H1 (cell line): Measurements from ENCODE around the gene NOP16. TPM values are rescaled to one million over a fixed set of nuclear protein-coding genes. Genes with fewer than 3 reads are reported as not detected.

Experiments used
- CTCF ChIA-PET: fragments of 300-600 bp; sonication (Branson Sonifier 250); formaldehyde crosslinking; loops from one replicate; lab custom pipeline; 2021; ENCODE audit not compliant: partially characterized antibody; lab: Charles Lee
- POLR2A ChIA-PET: fragments of 300-600 bp; sonication (Branson Sonifier 250); formaldehyde crosslinking; loops from one replicate; lab custom pipeline; 2021; ENCODE audit warnings: inconsistent platforms; ENCODE audit not compliant: partially characterized antibody; lab: Charles Lee
- DNase-seq, 2 experiments: peaks; one replicate each; pipeline versions ENCODE4 v3.0.0 to v3.0.0-alpha.2; 2010 to 2022; ENCODE audit warnings: low spot score in 2 of 2, low read depth in 1 of 2, mixed read lengths in 1 of 2
- FAIRE-seq: peaks from 2 replicates; lab custom pipeline; 2011; peaks lifted over from hg19 to GRCh38; lab: Jason Lieb, UNC
- H2AFZ ChIP-seq: 2 replicates; pipeline ENCODE4 v1.8.1; 2012; ENCODE audit warnings: low read length, inconsistent platforms
- H2AK5ac ChIP-seq: 2 replicates; pipeline ENCODE4 v1.6.1; 2013; ENCODE audit warnings: low read depth, low read length
- H2BK120ac ChIP-seq: replicated peaks from 2 replicates; pipeline ENCODE3; 2013; ENCODE audit warnings: low read depth, low read length, inconsistent platforms
- H2BK12ac ChIP-seq: 2 replicates; pipeline ENCODE4 v1.6.1; 2013; ENCODE audit warnings: low read depth, low read length
- H2BK15ac ChIP-seq: 2 replicates; pipeline ENCODE4 v1.6.1; 2013; ENCODE audit warnings: low read length
- H2BK20ac ChIP-seq: 2 replicates; pipeline ENCODE4 v1.6.1; 2013; ENCODE audit warnings: low read length
- H2BK5ac ChIP-seq: 2 replicates; pipeline ENCODE4 v1.6.1; 2013; ENCODE audit warnings: low read depth, low read length
- H3K14ac ChIP-seq: 2 replicates; pipeline ENCODE4 v1.6.1; 2013; ENCODE audit warnings: inconsistent platforms; ENCODE audit not compliant: insufficient read length
- H3K18ac ChIP-seq: 2 replicates; pipeline ENCODE4 v1.6.1; 2013; ENCODE audit warnings: low read length; ENCODE audit errors: extremely low read depth
- H3K23ac ChIP-seq: 2 replicates; pipeline ENCODE4 v1.6.1; 2013; ENCODE audit warnings: inconsistent platforms; ENCODE audit not compliant: insufficient read length
- H3K23me2 ChIP-seq: 2 replicates; pipeline ENCODE4 v1.6.1; 2013; ENCODE audit warnings: low read depth, low read length
- H3K27ac ChIP-seq: 2 replicates; pipeline ENCODE4 v1.6.1; 2011; ENCODE audit warnings: low read depth, low read length, inconsistent platforms
- H3K27me3 ChIP-seq, 4 experiments: replicated peaks in 1 of 4; 1 replicate in 1 of 4; 2 replicates in 3 of 4; pipeline versions ENCODE4 v1.6.1 to v1.8.1; 2011 to 2013; ENCODE audit warnings: low read length in 3 of 4, mild to moderate bottlenecking in 3 of 4, inconsistent platforms in 2 of 4, mixed read lengths in 2 of 4, moderate library complexity in 1 of 4; ENCODE audit not compliant: control insufficient read depth in 3 of 4, insufficient read depth in 3 of 4; ENCODE audit errors: extremely low read depth in 1 of 4
- H3K36me3 ChIP-seq, 4 experiments: 2 replicates each; pipeline versions ENCODE4 v1.6.1 to v1.8.1; 2011 to 2013; ENCODE audit warnings: mild to moderate bottlenecking in 4 of 4, low read length in 3 of 4, moderate library complexity in 2 of 4, control low read depth in 1 of 4, inconsistent platforms in 1 of 4; ENCODE audit not compliant: insufficient read depth in 4 of 4, control insufficient read depth in 2 of 4
- H3K4ac ChIP-seq: replicated peaks from 2 replicates; pipeline ENCODE3; 2013; ENCODE audit warnings: low read length, low read depth, mixed read lengths, inconsistent platforms; ENCODE audit not compliant: insufficient read length
- H3K4me1 ChIP-seq, 4 experiments: replicated peaks in 1 of 4; 1 replicate in 1 of 4; 2 replicates in 3 of 4; pipeline versions ENCODE4 v1.6.1 to v1.8.1; 2011 to 2013; ENCODE audit warnings: low read length in 3 of 4, inconsistent platforms in 2 of 4, mixed read lengths in 1 of 4; ENCODE audit not compliant: insufficient read depth in 4 of 4, control insufficient read depth in 3 of 4
- H3K4me2 ChIP-seq, 2 experiments: 2 replicates each; pipeline versions ENCODE4 v1.6.1 to v1.8.1; 2011 to 2013; ENCODE audit warnings: low read depth in 2 of 2, low read length in 2 of 2, control low read depth in 1 of 2, inconsistent platforms in 1 of 2, mild to moderate bottlenecking in 1 of 2; ENCODE audit not compliant: insufficient read depth in 1 of 2
- H3K4me3 ChIP-seq, 4 experiments: fragments of 200-600, 300-600 bp in 1 of 4; sonication (generic), shearing (Covaris generic), sonication (Bioruptor Twin) in 1 of 4; 2 replicates each; pipeline versions ENCODE4 v1.5.1 to v1.8.1; 2011 to 2016; ENCODE audit warnings: low read length in 4 of 4, low read depth in 3 of 4, control low read depth in 2 of 4, inconsistent platforms in 2 of 4, mild to moderate bottlenecking in 2 of 4, mixed read lengths in 1 of 4, moderate library complexity in 1 of 4; ENCODE audit not compliant: insufficient read depth in 2 of 4; ENCODE audit errors: extremely low read depth in 1 of 4
- H3K56ac ChIP-seq: replicated peaks from 2 replicates; pipeline ENCODE3; 2013; ENCODE audit warnings: low read depth, mild to moderate bottlenecking, mixed read lengths, low read length, inconsistent platforms; ENCODE audit not compliant: insufficient read length
- H3K79me1 ChIP-seq: 2 replicates; pipeline ENCODE4 v1.6.1; 2013; ENCODE audit warnings: low read depth, low read length, control low read depth
- H3K79me2 ChIP-seq, 2 experiments: 2 replicates each; pipeline versions ENCODE4 v1.6.1 to v1.8.1; 2012 to 2013; ENCODE audit warnings: low read length in 2 of 2, mild to moderate bottlenecking in 2 of 2, inconsistent platforms in 1 of 2; ENCODE audit not compliant: insufficient read depth in 2 of 2, control insufficient read depth in 1 of 2
- H3K9ac ChIP-seq, 4 experiments: replicated peaks in 1 of 4; 1 replicate in 1 of 4; 2 replicates in 3 of 4; pipeline versions ENCODE4 v1.6.1 to v1.8.1; 2011 to 2013; ENCODE audit warnings: low read depth in 3 of 4, low read length in 3 of 4, control low read depth in 2 of 4, mild to moderate bottlenecking in 2 of 4, moderate library complexity in 2 of 4, inconsistent platforms in 1 of 4; ENCODE audit errors: extremely low read depth in 1 of 4
- H3K9me3 ChIP-seq, 2 experiments: 2 replicates each; pipeline versions ENCODE4 v1.6.1 to v1.8.1; 2012 to 2013; ENCODE audit warnings: mild to moderate bottlenecking in 2 of 2, moderate library complexity in 2 of 2, control low read depth in 1 of 2, inconsistent platforms in 1 of 2, low read depth in 1 of 2, low read length in 1 of 2, mixed read lengths in 1 of 2; ENCODE audit not compliant: insufficient read depth in 2 of 2
- H4K20me1 ChIP-seq, 2 experiments: replicated peaks in 1 of 2; 2 replicates each; pipeline versions ENCODE3 to v1.8.1; 2011 to 2013; ENCODE audit warnings: inconsistent platforms in 2 of 2, low read length in 2 of 2, mild to moderate bottlenecking in 1 of 2; ENCODE audit not compliant: insufficient read depth in 2 of 2, control insufficient read depth in 1 of 2
- H4K5ac ChIP-seq: 2 replicates; pipeline ENCODE4 v1.6.1; 2013; ENCODE audit warnings: low read length, low read depth, mixed read lengths, inconsistent platforms; ENCODE audit not compliant: insufficient read length
- H4K8ac ChIP-seq: 2 replicates; pipeline ENCODE4 v1.8.0; 2013; ENCODE audit warnings: mild to moderate bottlenecking, moderate library complexity, low read length, inconsistent platforms; ENCODE audit not compliant: insufficient read depth; ENCODE audit errors: extremely low read depth
- H4K91ac ChIP-seq: replicated peaks from 2 replicates; pipeline ENCODE3; 2013; ENCODE audit warnings: low read length, mixed read lengths, inconsistent platforms; ENCODE audit not compliant: insufficient read length
- CREB1 ChIP-seq: IDR thresholded peaks from 2 replicates; pipeline ENCODE4 v1.6.1; 2012; ENCODE audit warnings: inconsistent platforms
- CTCF ChIP-seq, 3 experiments: IDR thresholded peaks; 1 replicate in 2 of 3; 2 replicates in 1 of 3; pipeline versions ENCODE4 v1.5.1 to v1.6.1; 2011; ENCODE audit warnings: low read length in 3 of 3, mild to moderate bottlenecking in 3 of 3, inconsistent platforms in 2 of 3, low read depth in 1 of 3, moderate library complexity in 1 of 3; ENCODE audit not compliant: insufficient read depth in 1 of 3; ENCODE audit errors: control extremely low read depth in 1 of 3
- GTF2F1 ChIP-seq: IDR thresholded peaks from 2 replicates; pipeline ENCODE4 v1.6.1; 2012; ENCODE audit warnings: low read depth, low read length, improper control_type of control experiment, borderline replicate concordance
- JUND ChIP-seq: IDR thresholded peaks from 2 replicates; pipeline ENCODE4 v1.6.1; 2011; ENCODE audit warnings: mild to moderate bottlenecking, improper control_type of control experiment, low read length
- MAX ChIP-seq: IDR thresholded peaks from 2 replicates; pipeline ENCODE4 v1.6.1; 2012; ENCODE audit warnings: inconsistent platforms
- PHF8 ChIP-seq: fragments of 200-600 bp; sonication (generic); conservative IDR thresholded peaks from 2 replicates; pipeline ENCODE4 v1.7.1; 2012; ENCODE audit warnings: low read depth, mild to moderate bottlenecking, inconsistent platforms, low read length, moderate library complexity
- POLR2A ChIP-seq, 2 experiments: IDR thresholded peaks; 1 replicate in 1 of 2; 2 replicates in 1 of 2; pipeline ENCODE4 v1.6.1; 2011; ENCODE audit warnings: low read depth in 2 of 2, low read length in 2 of 2, mild to moderate bottlenecking in 2 of 2; ENCODE audit errors: control extremely low read depth in 1 of 2
- RFX5 ChIP-seq: IDR thresholded peaks from 2 replicates; pipeline ENCODE4 v1.6.1; 2011; ENCODE audit warnings: low read depth, low read length, improper control_type of control experiment, borderline replicate concordance
- RXRA ChIP-seq: IDR thresholded peaks from 2 replicates; pipeline ENCODE4 v1.6.1; 2011; ENCODE audit warnings: low read depth, mild to moderate bottlenecking, low read length, moderate library complexity; ENCODE audit not compliant: insufficient read depth
- SUZ12 ChIP-seq: fragments of 200-600 bp; sonication (generic); IDR thresholded peaks from 2 replicates; pipeline ENCODE4 v1.6.1; 2012; ENCODE audit warnings: mild to moderate bottlenecking, inconsistent platforms, low read length, moderate library complexity, mixed read lengths
- TCF12 ChIP-seq: IDR thresholded peaks from 2 replicates; pipeline ENCODE4 v1.6.1; 2011; ENCODE audit warnings: low read depth, mild to moderate bottlenecking, low read length
- WGBS, 2 experiments: shearing (Covaris generic) in 1 of 2; methylation state at CpG; one replicate each; pipeline versions ENCODE4 v1.1.6 to v1.1.7; 2013 to 2015; ENCODE audit warnings: low lambda C conversion rate in 2 of 2, mixed read lengths in 2 of 2, inconsistent platforms in 1 of 2, low coverage in 1 of 2, missing lambda C conversion rate in 1 of 2; ENCODE audit not compliant: insufficient replicate concordance in 2 of 2, insufficient coverage in 1 of 2, insufficient read length in 1 of 2; ENCODE audit errors: extremely low coverage in 1 of 2, missing lambda C conversion rate in 1 of 2; 5-methylcytosine and 5-hydroxymethylcytosine counted together
- polyA plus RNA-seq, 7 experiments: library from polyadenylated mRNA; depleted of rRNA in 3 of 7; stranded (reverse) in 5 of 7; unstranded in 2 of 7; fragments of >200 nt in 5 of 7; fragments of 200-250 nt in 2 of 7; gene quantifications; 1 replicate in 5 of 7; 2 replicates in 1 of 7; 4 replicates in 1 of 7; pipeline versions ENCODE4 v1.2.1 to v1.2.3, GENCODE V29; 2011 to 2013; ENCODE audit warnings: missing spikeins in 2 of 7, mixed read lengths in 2 of 7
- total RNA-seq: library from RNA; stranded (reverse); fragmentation: NEBNext Ultra II Directional; extraction: Animal tissue kit (Norgen Biotek cat#: 25700); gene quantifications from 2 replicates; pipeline ENCODE4 v1.2.1, GENCODE V29; 2021

NOP16 gene
- total and polyA plus RNA-seq, 2 of the 8 experiments (the other 6 are each of a cell fraction or from before 2014, with no cell fraction given) = 46.9 to 65.2 TPM

GRCh38 chr5:176386491-176386890 lies 1.9 kb downstream of the NOP16 start:
- H4K91ac ChIP-seq = no peak overlapping the region
- 92% methylated on average over 1 of the region's 1 CpG; no CpG with 5 or more reads in 1 of the 2 experiments for WGBS, 2 experiments
- H3K4me3 ChIP-seq = no peak overlapping the region; a peak in 1 of 8 replicates
- no peak overlapping the region for H2BK120ac ChIP-seq
- no peak overlapping the region for H3K9ac ChIP-seq
- H2BK5ac ChIP-seq = no peak overlapping the region
- H2BK12ac ChIP-seq = no peak overlapping the region; the same call in 1 of the 2 replicates
- peaks cover 6 to 8% of the 10 kb centered on the region in 2 experiments for H4K20me1 ChIP-seq
- no peak for DNase-seq
- no peak overlapping the region for H3K23ac ChIP-seq
- H3K18ac ChIP-seq = no peak overlapping the region
- peaks cover 7% of the 10 kb centered on the region; the same call in 1 of the 2 replicates for H3K79me1 ChIP-seq
- peaks cover 0 to 29% of the 10 kb centered on the region in 2 experiments for H3K79me2 ChIP-seq
- H4K8ac ChIP-seq = no peak overlapping the region
- no peak overlapping the region for H2AK5ac ChIP-seq
- H3K4me2 ChIP-seq = peak overlapping the region in 1 of 2 experiments; percentile 91; a peak in 1 of 4 replicates
- H2BK15ac ChIP-seq = no peak overlapping the region
- no peak overlapping the region for H3K4ac ChIP-seq
- H3K4me1 ChIP-seq = peaks cover 0 to 5% (median 1%) of the 10 kb centered on the region in 4 experiments; a peak in 2 of 7 replicates
- H3K9me3 ChIP-seq = no peaks in the 10 kb centered on the region
- no peak overlapping the region for H3K14ac ChIP-seq
- H3K36me3 ChIP-seq = peaks cover 23 to 49% (median 31%) of the 10 kb centered on the region in 4 experiments
- no peak overlapping the region for H2AFZ ChIP-seq
- no peak overlapping the region for H3K27ac ChIP-seq
- ChIA-PET POLR2A (interaction anchor here (1.2 to 10.2 kb wide), 7 partner anchors 14 to 156 kb away, joined by 3 to 93 read pairs (median 11); partner anchors contain the start of genes ARL10, FAF2, KIAA1191 and RNF44), CTCF (interaction anchor here (1.2 kb wide), 1 partner anchor 20 kb away, joined by 4 read pairs; no protein-coding TSS in a partner anchor)
- no peak for FAIRE-seq
- no peaks in the 10 kb centered on the region for H3K27me3 ChIP-seq
- no peak overlapping the region for H4K5ac ChIP-seq
- H3K56ac ChIP-seq = no peak overlapping the region
- no peak overlapping the region for H2BK20ac ChIP-seq
- peaks cover 9% of the 10 kb centered on the region; the same call in 1 of the 2 replicates for H3K23me2 ChIP-seq
- TF ChIP-seq CTCF (IDR thresholded peaks at IDR 0.05; ENCODE audit: control extremely low read depth in 1 of 3, insufficient read depth in 1 of 3, low read depth in 1 of 3, low read length in 3 of 3) (no peak), MAX (no peak), RFX5 (no peak), TCF12 (no peak), PHF8 (no peak), CREB1 (no peak), RXRA (no peak), JUND (no peak), SUZ12 (no peak), POLR2A (IDR thresholded peaks at IDR 0.05; ENCODE audit: control extremely low read depth in 1 of 2, low read depth in 2 of 2, low read length in 2 of 2) (no peak), GTF2F1 (no peak)
